ENCODE measurements around the gene PIP5K1B. TPM values are rescaled to one million over a fixed set of nuclear protein-coding genes. Genes with fewer than 3 reads are reported as not detected.

The PIP5K1B gene
- total RNA-seq, 1 experiment from 2014 or later, result not detected

GRCh38 chr9:68953771-68954170 is 248.7 kb downstream of the PIP5K1B start:
- ChIA-PET CTCF (no interaction called here), POLR2A (ENCODE audit: unreplicated experiment) (no interaction called here)
- H3K9me3 ChIP-seq (ENCODE audit: low read length), result no peaks in the 10 kb centered on the region
- no peaks in the 10 kb centered on the region for H3K36me3 ChIP-seq (ENCODE audit: low read depth, low read length)
- peaks cover 36% of the 10 kb centered on the region; the same call in 1 of the 2 replicates for H3K27me3 ChIP-seq (ENCODE audit: low read length)
- H4K20me1 ChIP-seq (ENCODE audit: low read length), result no peaks in the 10 kb centered on the region
- no peaks in the 10 kb centered on the region for H3K9me2 ChIP-seq (replicated peaks; ENCODE audit: low read length)
- no peak overlapping the region for H3K4me2 ChIP-seq (ENCODE audit: low read length)
- DNase-seq (no peak), ATAC-seq (no peak)
- no peak overlapping the region for H2AFZ ChIP-seq (ENCODE audit: low read length)
- no peaks in the 10 kb centered on the region for H3K4me1 ChIP-seq (ENCODE audit: insufficient read depth, low read length)
- no peak overlapping the region for H3K4me3 ChIP-seq (ENCODE audit: low read length)
- H3K79me2 ChIP-seq (ENCODE audit: low read length), result no peaks in the 10 kb centered on the region
- H3K27ac ChIP-seq (ENCODE audit: low read length), result no peak overlapping the region
- TF ChIP-seq EZH2 (IDR thresholded peaks at IDR 0.05; ENCODE audit: low read length, unreplicated experiment), result no peak
- TF ChIP-seq, protein P1, sequence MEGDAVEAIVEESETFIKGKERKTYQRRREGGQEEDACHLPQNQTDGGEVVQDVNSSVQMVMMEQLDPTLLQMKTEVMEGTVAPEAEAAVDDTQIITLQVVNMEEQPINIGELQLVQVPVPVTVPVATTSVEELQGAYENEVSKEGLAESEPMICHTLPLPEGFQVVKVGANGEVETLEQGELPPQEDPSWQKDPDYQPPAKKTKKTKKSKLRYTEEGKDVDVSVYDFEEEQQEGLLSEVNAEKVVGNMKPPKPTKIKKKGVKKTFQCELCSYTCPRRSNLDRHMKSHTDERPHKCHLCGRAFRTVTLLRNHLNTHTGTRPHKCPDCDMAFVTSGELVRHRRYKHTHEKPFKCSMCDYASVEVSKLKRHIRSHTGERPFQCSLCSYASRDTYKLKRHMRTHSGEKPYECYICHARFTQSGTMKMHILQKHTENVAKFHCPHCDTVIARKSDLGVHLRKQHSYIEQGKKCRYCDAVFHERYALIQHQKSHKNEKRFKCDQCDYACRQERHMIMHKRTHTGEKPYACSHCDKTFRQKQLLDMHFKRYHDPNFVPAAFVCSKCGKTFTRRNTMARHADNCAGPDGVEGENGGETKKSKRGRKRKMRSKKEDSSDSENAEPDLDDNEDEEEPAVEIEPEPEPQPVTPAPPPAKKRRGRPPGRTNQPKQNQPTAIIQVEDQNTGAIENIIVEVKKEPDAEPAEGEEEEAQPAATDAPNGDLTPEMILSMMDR (conservative IDR thresholded peaks at IDR 0.05; ENCODE audit: low read depth, low read length), result no peak
- TF ChIP-seq EZH2phosphoT487 (IDR thresholded peaks at IDR 0.05; ENCODE audit: borderline replicate concordance, low read length), result no peak
- BruUV-seq (replicated peaks), result no TSS peak
- H3F3A ChIP-seq (ENCODE audit: low read length, unreplicated experiment), result no peaks in the 10 kb centered on the region
- intact Hi-C loops (cut with micrococcal nuclease), result no loop called here
- H3K9ac ChIP-seq (ENCODE audit: low read length), result no peak overlapping the region

DNA sequence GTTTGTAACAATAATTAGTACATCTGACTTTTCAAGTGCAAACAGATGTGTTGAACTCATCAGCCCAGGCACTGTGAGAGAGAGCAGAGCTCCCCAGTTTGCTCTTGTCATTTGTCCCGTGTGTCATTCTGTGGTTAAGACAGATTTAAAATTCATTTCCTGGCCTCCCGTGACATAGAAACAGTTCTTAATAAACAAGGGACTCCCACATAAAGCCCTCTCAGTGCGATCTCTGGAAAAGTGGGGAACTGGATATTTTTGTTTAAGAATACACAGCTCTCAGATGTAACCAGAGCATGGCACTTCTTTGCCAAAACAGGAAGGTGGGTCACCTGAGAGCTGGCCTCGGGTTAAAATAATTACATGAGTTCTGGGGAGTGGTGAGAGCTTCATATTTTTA is 250.3 kb downstream of the PIP5K1B start:
- H3K27ac ChIP-seq (ENCODE audit: low read length), result no peak overlapping the region
- TF ChIP-seq, protein P1 (conservative IDR thresholded peaks at IDR 0.05; ENCODE audit: low read depth, low read length), result no peak
- no peak for TF ChIP-seq EZH2 (IDR thresholded peaks at IDR 0.05; ENCODE audit: low read length, unreplicated experiment)
- no peaks in the 10 kb centered on the region for H3K79me2 ChIP-seq (ENCODE audit: low read length)
- H3K9me3 ChIP-seq (ENCODE audit: low read length), result no peaks in the 10 kb centered on the region
- H3K9ac ChIP-seq (ENCODE audit: low read length), result no peak overlapping the region
- no peak overlapping the region for H2AFZ ChIP-seq (ENCODE audit: low read length)
- BruUV-seq (replicated peaks), result no TSS peak
- CTCF ChIA-PET, result no interaction called here
- H4K20me1 ChIP-seq (ENCODE audit: low read length), result no peaks in the 10 kb centered on the region
- H3K4me1 ChIP-seq (ENCODE audit: insufficient read depth, low read length), result no peaks in the 10 kb centered on the region
- intact Hi-C loops (cut with micrococcal nuclease), result no loop called here
- H3K4me3 ChIP-seq (ENCODE audit: low read length), result no peak overlapping the region
- POLR2A ChIA-PET (ENCODE audit: unreplicated experiment), result no interaction called here
- ATAC-seq, result no peak
- peaks cover 37% of the 10 kb centered on the region for H3K27me3 ChIP-seq (ENCODE audit: low read length)
- H3K36me3 ChIP-seq (ENCODE audit: low read depth, low read length), result no peaks in the 10 kb centered on the region
- no peak for DNase-seq
- H3F3A ChIP-seq (ENCODE audit: low read length, unreplicated experiment), result no peaks in the 10 kb centered on the region
- H3K9me2 ChIP-seq (replicated peaks; ENCODE audit: low read length), result no peaks in the 10 kb centered on the region
- no peak overlapping the region for H3K4me2 ChIP-seq (ENCODE audit: low read length)

DNA sequence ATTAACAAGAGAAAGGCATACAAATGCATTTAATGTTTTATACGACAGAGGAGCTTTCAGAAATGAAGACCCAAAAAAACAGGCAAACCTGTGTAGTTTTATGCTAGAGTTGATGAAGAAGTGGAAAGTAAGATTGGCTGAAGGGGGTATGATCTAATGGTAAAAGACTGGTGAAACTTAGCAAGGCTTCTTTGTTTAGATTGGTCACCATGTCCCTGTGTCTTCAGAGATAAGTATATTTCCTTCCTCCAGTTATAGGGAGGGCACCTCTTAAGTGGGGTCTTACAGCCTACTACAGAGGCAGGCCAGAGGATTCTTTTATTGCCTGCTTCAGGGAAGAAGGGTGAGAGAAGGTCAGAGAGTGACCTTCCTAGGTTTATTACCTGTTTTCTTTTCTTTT is 252.4 kb downstream of the PIP5K1B start:
- CTCF ChIA-PET, result no interaction called here
- DNase-seq (no peak), ATAC-seq (no peak)
- Histone ChIP-seq H2AFZ (ENCODE audit: low read length) (no peak overlapping the region), H3K4me1 (ENCODE audit: insufficient read depth, low read length) (no peaks in the 10 kb centered on the region), H3K79me2 (ENCODE audit: low read length) (no peaks in the 10 kb centered on the region), H3K27ac (ENCODE audit: low read length) (no peak overlapping the region), H3K27me3 (ENCODE audit: low read length) (peaks cover 37% of the 10 kb centered on the region), H3K4me2 (ENCODE audit: low read length) (no peak overlapping the region), H3K4me3 (ENCODE audit: low read length) (no peak overlapping the region), H3F3A (ENCODE audit: low read length, unreplicated experiment) (no peaks in the 10 kb centered on the region), H3K9me3 (ENCODE audit: low read length) (no peaks in the 10 kb centered on the region), H3K36me3 (ENCODE audit: low read depth, low read length) (no peaks in the 10 kb centered on the region), H3K9me2 (replicated peaks; ENCODE audit: low read length) (no peaks in the 10 kb centered on the region), H3K9ac (ENCODE audit: low read length) (no peak overlapping the region), H4K20me1 (ENCODE audit: low read length) (no peaks in the 10 kb centered on the region)
- TF ChIP-seq EZH2 (IDR thresholded peaks at IDR 0.05; ENCODE audit: low read length, unreplicated experiment) (no peak), EZH2phosphoT487 (IDR thresholded peaks at IDR 0.05; ENCODE audit: borderline replicate concordance, low read length) (no peak)
- TF ChIP-seq, protein P1 (conservative IDR thresholded peaks at IDR 0.05; ENCODE audit: low read depth, low read length), result no peak
- no TSS peak for BruUV-seq (replicated peaks)
- POLR2A ChIA-PET (ENCODE audit: unreplicated experiment), result no interaction called here
- intact Hi-C loops (cut with micrococcal nuclease), result no loop called here

Data from PC-3 (cell line).